Heart left ventricle (tissue), 13 donors: ENCODE data around the gene CAMKMT.

Experiments used
- POLR2A ChIP-seq, 2 donors: fragments of 450-650 bp; IDR thresholded peaks; one replicate each; pipeline ENCODE4 v1.6.1; 2017; ENCODE audit warnings: antibody characterized with exemption in 2 of 2, mild to moderate bottlenecking in 2 of 2, moderate library complexity in 2 of 2
- TF ChIP-seq, protein P1 (sequence below), 12 donors: fragments of 200-600 bp; sonication (generic) in 4 of 12; IDR thresholded peaks; one replicate each; pipeline versions ENCODE4 v1.5.0 to v1.8.0; 2018 to 2022; ENCODE audit warnings: antibody characterized with exemption in 12 of 12, mild to moderate bottlenecking in 5 of 12
- donor health status: ischemic (EF 13 %, LVEDD 7.1; RV severe dilation, severe dysfunction).
- donor health status: DM: no; HTN: yes; CAD: no.
- donor health status: DM: no; HTN: no; CAD: no.
- donor health status: ischemic (EF 25% LVEDD 6.9; RV normal size, moderate dysfunction).
- donor health status: ischemic (EF 25% LVEDD 5.7; RV mildly dilated, moderate dysfunction).
- donor health status: ischemic (EF 35%, LVEDD 5.7; RV mildly dilated, moderate dysfunction).
- donor health status: nonischemic (EF 11% LVEDD 7.7; RV severe dilation, severe dysfunction).
- donor health status: DM: yes; HTN: yes; CAD: no.
- donor health status: PGD.
- donor health status: ischemic (EF 29% LVEDD 5.4; RV normal size, mild dysfunction).
- donor health status: nonischemic (EF 23%, LVEDD 6.1; RV moderate dilation, normal function).

DNA sequence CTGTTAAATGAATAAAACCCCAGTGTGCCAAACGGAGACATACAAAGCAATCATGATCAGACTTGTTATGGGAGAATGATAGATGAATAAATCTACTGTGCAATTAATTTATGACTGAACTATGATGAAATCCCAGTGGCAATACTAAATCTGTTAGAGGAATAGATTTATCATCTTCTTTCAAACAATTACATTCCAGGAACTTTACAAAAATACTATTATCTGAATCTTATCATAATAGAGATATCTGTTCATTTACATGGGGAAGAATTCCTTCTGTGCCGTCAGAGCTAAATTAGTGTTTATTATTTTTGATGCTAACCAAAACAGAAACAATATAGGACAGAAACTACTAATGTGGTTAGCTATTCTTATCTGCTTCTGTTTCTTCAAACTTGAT, 208.5 kb downstream of the CAMKMT start:
- TF ChIP-seq POLR2A (IDR thresholded peaks at IDR 0.05) = no peak
- TF ChIP-seq, protein P1, sequence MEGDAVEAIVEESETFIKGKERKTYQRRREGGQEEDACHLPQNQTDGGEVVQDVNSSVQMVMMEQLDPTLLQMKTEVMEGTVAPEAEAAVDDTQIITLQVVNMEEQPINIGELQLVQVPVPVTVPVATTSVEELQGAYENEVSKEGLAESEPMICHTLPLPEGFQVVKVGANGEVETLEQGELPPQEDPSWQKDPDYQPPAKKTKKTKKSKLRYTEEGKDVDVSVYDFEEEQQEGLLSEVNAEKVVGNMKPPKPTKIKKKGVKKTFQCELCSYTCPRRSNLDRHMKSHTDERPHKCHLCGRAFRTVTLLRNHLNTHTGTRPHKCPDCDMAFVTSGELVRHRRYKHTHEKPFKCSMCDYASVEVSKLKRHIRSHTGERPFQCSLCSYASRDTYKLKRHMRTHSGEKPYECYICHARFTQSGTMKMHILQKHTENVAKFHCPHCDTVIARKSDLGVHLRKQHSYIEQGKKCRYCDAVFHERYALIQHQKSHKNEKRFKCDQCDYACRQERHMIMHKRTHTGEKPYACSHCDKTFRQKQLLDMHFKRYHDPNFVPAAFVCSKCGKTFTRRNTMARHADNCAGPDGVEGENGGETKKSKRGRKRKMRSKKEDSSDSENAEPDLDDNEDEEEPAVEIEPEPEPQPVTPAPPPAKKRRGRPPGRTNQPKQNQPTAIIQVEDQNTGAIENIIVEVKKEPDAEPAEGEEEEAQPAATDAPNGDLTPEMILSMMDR (IDR thresholded peaks at IDR 0.05) = no peak
